IMR-90 (cell line): ENCODE measurements around the gene PTH1R. TPM values are rescaled to one million over a fixed set of nuclear protein-coding genes. Genes with fewer than 3 reads are reported as not detected.

Experiments
- ATAC-seq: fragments of 200-7000 bp; cut with Tn5 transposase; 2 replicates; pipeline ENCODE4 v1.9.1; 2020; ENCODE audit warnings: low read depth, mild to moderate bottlenecking, moderate library complexity
- BruUV-seq: library from RNA; stranded (reverse); fragments of 400-500 nt; replicated peaks from 2 replicates; lab custom pipeline; 2021; lab: Mats Ljungman, UMichigan
- CTCF ChIA-PET: fragments of 300-600 bp; formaldehyde crosslinking; extraction: SDS; loops from one replicate; lab custom pipeline; 2021; ENCODE audit warnings: antibody characterized with exemption; lab: Yijun Ruan, JAX
- POLR2A ChIA-PET: fragments of 300-600 bp; sonication (Branson Sonifier 250); formaldehyde crosslinking; loops from one replicate; lab custom pipeline; 2022; ENCODE audit warnings: antibody characterized with exemption; ENCODE audit not compliant: unreplicated experiment; lab: Charles Lee
- DNase-seq: peaks from one replicate; pipeline ENCODE4 v3.0.0; 2013
- H2AFZ ChIP-seq: replicated peaks from 2 replicates; pipeline ENCODE3; 2013; ENCODE audit warnings: low read length, mild to moderate bottlenecking; ENCODE audit not compliant: poor library complexity
- H2AK5ac ChIP-seq: 2 replicates; pipeline ENCODE4 v1.6.1; 2013; ENCODE audit warnings: low read depth, low read length, inconsistent platforms
- H2AK9ac ChIP-seq: replicated peaks from 2 replicates; pipeline ENCODE3; 2013; ENCODE audit warnings: mild to moderate bottlenecking, low read depth, low read length, moderate library complexity; ENCODE audit not compliant: poor library complexity
- H2BK120ac ChIP-seq: 2 replicates; pipeline ENCODE4 v1.6.1; 2013; ENCODE audit warnings: low read depth, low read length, inconsistent platforms
- H2BK15ac ChIP-seq: 3 replicates; pipeline ENCODE4 v1.6.1; 2013; ENCODE audit warnings: low read depth, low read length, inconsistent platforms
- H2BK20ac ChIP-seq: 2 replicates; pipeline ENCODE4 v1.6.1; 2013; ENCODE audit warnings: low read depth, mild to moderate bottlenecking, inconsistent platforms, low read length, moderate library complexity
- H2BK5ac ChIP-seq: 2 replicates; pipeline ENCODE4 v1.6.1; 2013; ENCODE audit warnings: mild to moderate bottlenecking, low read depth, low read length, inconsistent platforms; ENCODE audit not compliant: poor library complexity, severe bottlenecking
- H3K14ac ChIP-seq: replicated peaks from 2 replicates; pipeline ENCODE4 v1.6.1; 2013; ENCODE audit warnings: low read depth, low read length, inconsistent platforms
- H3K18ac ChIP-seq: 2 replicates; pipeline ENCODE4 v1.6.1; 2013; ENCODE audit warnings: low read depth, low read length, control low read depth
- H3K23ac ChIP-seq: 2 replicates; pipeline ENCODE4 v1.6.1; 2013; ENCODE audit warnings: low read depth, low read length, inconsistent platforms
- H3K27ac ChIP-seq: 2 replicates; pipeline ENCODE4 v1.5.1; 2013; ENCODE audit warnings: mild to moderate bottlenecking, control low read depth, low read length; ENCODE audit not compliant: insufficient read depth
- H3K27me3 ChIP-seq: 2 replicates; pipeline ENCODE4 v1.6.1; 2013; ENCODE audit warnings: low read length; ENCODE audit not compliant: control insufficient read depth, insufficient read depth
- H3K36me3 ChIP-seq: 2 replicates; pipeline ENCODE4 v1.6.1; 2013; ENCODE audit warnings: low read length, mixed read lengths; ENCODE audit not compliant: control insufficient read depth, insufficient read depth
- H3K4ac ChIP-seq: 2 replicates; pipeline ENCODE4 v1.6.1; 2013; ENCODE audit warnings: low read depth, low read length, inconsistent platforms
- H3K4me1 ChIP-seq: 2 replicates; pipeline ENCODE4 v1.6.1; 2013; ENCODE audit warnings: low read length, mixed read lengths; ENCODE audit not compliant: control insufficient read depth, insufficient read depth
- H3K4me2 ChIP-seq: 2 replicates; pipeline ENCODE4 v1.6.1; 2013; ENCODE audit warnings: low read depth, mild to moderate bottlenecking, control low read depth, low read length, moderate library complexity
- H3K4me3 ChIP-seq: 2 replicates; pipeline ENCODE4 v1.5.1; 2013; ENCODE audit warnings: low read depth, mild to moderate bottlenecking, control low read depth, low read length, moderate library complexity; ENCODE audit not compliant: insufficient read depth
- H3K56ac ChIP-seq: 2 replicates; pipeline ENCODE4 v1.6.1; 2013; ENCODE audit warnings: low read length, inconsistent platforms; ENCODE audit not compliant: insufficient read depth; ENCODE audit errors: extremely low read depth
- H3K79me1 ChIP-seq, 2 experiments: 2 replicates each; pipeline ENCODE4 v1.6.1; 2013; ENCODE audit warnings: low read length in 2 of 2, inconsistent platforms in 1 of 2, low read depth in 1 of 2
- H3K9ac ChIP-seq: 2 replicates; pipeline ENCODE4 v1.6.1; 2013; ENCODE audit warnings: low read depth, low read length, control low read depth
- H3K9me1 ChIP-seq: 2 replicates; pipeline ENCODE4 v1.6.1; 2013; ENCODE audit warnings: low read length, inconsistent platforms; ENCODE audit not compliant: insufficient read depth
- H3K9me3 ChIP-seq: 2 replicates; pipeline ENCODE4 v1.6.1; 2013; ENCODE audit warnings: low read length; ENCODE audit not compliant: control insufficient read depth, insufficient read depth
- H4K20me1 ChIP-seq: 2 replicates; pipeline ENCODE4 v1.6.1; 2013; ENCODE audit warnings: low read length, inconsistent platforms; ENCODE audit not compliant: insufficient read depth
- H4K5ac ChIP-seq: 2 replicates; pipeline ENCODE4 v1.6.1; 2013; ENCODE audit warnings: mild to moderate bottlenecking, low read depth, low read length, control low read depth
- H4K8ac ChIP-seq, 2 experiments: 2 replicates each; pipeline ENCODE4 v1.6.1; 2013; ENCODE audit warnings: low read depth in 2 of 2, low read length in 2 of 2, control low read depth in 1 of 2, inconsistent platforms in 1 of 2
- H4K91ac ChIP-seq: 2 replicates; pipeline ENCODE4 v1.6.1; 2013; ENCODE audit warnings: low read depth, low read length, inconsistent platforms; ENCODE audit not compliant: insufficient read depth
- CTCF ChIP-seq: conservative IDR thresholded peaks from 2 replicates; pipeline ENCODE4 v1.5.1; 2012; ENCODE audit warnings: mild to moderate bottlenecking, low read depth, low read length, improper control_type of control experiment
- FOS ChIP-seq: fragments of 150-350 bp; IDR thresholded peaks from 2 replicates; pipeline ENCODE4 v1.6.1; 2016; ENCODE audit warnings: low read depth, low read length
- MXI1 ChIP-seq: IDR thresholded peaks from 2 replicates; pipeline ENCODE4 v1.6.1; 2012; ENCODE audit warnings: low read depth, mild to moderate bottlenecking, low read length, moderate library complexity, borderline replicate concordance
- NFE2L2 ChIP-seq: fragments of 150-350 bp; IDR thresholded peaks from 2 replicates; pipeline ENCODE4 v1.6.1; 2016; ENCODE audit warnings: low read depth, mild to moderate bottlenecking, low read length
- POLR2A ChIP-seq: IDR thresholded peaks from 2 replicates; pipeline ENCODE4 v1.6.1; 2012; ENCODE audit warnings: mild to moderate bottlenecking, low read depth, low read length
- RAD21 ChIP-seq: IDR thresholded peaks from 2 replicates; pipeline ENCODE4 v1.6.1; 2012; ENCODE audit warnings: low read length, improper control_type of control experiment
- SMC3 ChIP-seq: fragments of 150-350 bp; IDR thresholded peaks from 2 replicates; pipeline ENCODE4 v1.6.1; 2016; ENCODE audit warnings: low read depth, mild to moderate bottlenecking, antibody characterized with exemption, low read length, moderate library complexity
- WGBS, 2 experiments: methylation state at CpG; one replicate each; pipeline versions ENCODE4 v1.1.5 to v1.1.7; 2013; ENCODE audit warnings: missing lambda C conversion rate in 2 of 2; ENCODE audit not compliant: insufficient read length in 1 of 2; ENCODE audit errors: extremely low coverage in 2 of 2; 5-methylcytosine and 5-hydroxymethylcytosine counted together
- dilution Hi-C: fragments of 300-500 bp; cut with HindIII; formaldehyde crosslinking; loops from one replicate; pipeline ENCODE4 v1.14.3; 2018; ENCODE audit warnings: low sequenced_read_pairs; ENCODE audit not compliant: unreplicated experiment
- in situ Hi-C: fragments of 300-500 bp; cut with MboI; formaldehyde crosslinking; loops from 3 replicates; pipeline ENCODE4 v1.14.3; 2019; ENCODE audit warnings: low sequenced_read_pairs, inconsistent platforms, mixed read lengths
- intact Hi-C: fragments of 100-400 bp; cut with micrococcal nuclease; formaldehyde crosslinking; loops from 2 replicates; pipeline ENCODE4 v1.10.0; 2022
- polyA plus RNA-seq, 3 experiments: library from polyadenylated mRNA; depleted of rRNA; stranded (reverse); fragments of >200 nt; gene quantifications; 2 replicates each; pipeline ENCODE4 v1.2.3, GENCODE V29; 2012; ENCODE audit warnings: low replicate concordance in 1 of 3
- total RNA-seq: library from RNA; depleted of rRNA; stranded (reverse); fragments of >200 nt; gene quantifications from 2 replicates; pipeline ENCODE4 v1.2.3, GENCODE V29; 2012

The PTH1R gene
- total and polyA plus RNA-seq, 2 of the 4 experiments (the other 2 are of a cell fraction), result 0.15 to 0.18 TPM

- no peak overlapping the region for H4K8ac ChIP-seq
- H3K18ac ChIP-seq, result no peak overlapping the region
- H4K91ac ChIP-seq, result no peak overlapping the region
- no peak overlapping the region for H3K4me2 ChIP-seq
- peak overlapping the region; percentile 71 for H2AFZ ChIP-seq
- intact Hi-C loops, result loop anchor here (1.0 kb wide), 2 partner anchors 75 to 401 kb away; no protein-coding TSS in a partner anchor
- H3K79me1 ChIP-seq, result peaks cover 19 to 49% of the 10 kb centered on the region in 2 experiments
- H3K9ac ChIP-seq, result no peak overlapping the region
- peaks cover 23% of the 10 kb centered on the region for H4K20me1 ChIP-seq
- no peaks in the 10 kb centered on the region for H3K9me1 ChIP-seq
- ChIA-PET POLR2A (no interaction called here), CTCF (interaction anchor here (0.6 to 1.5 kb wide), 6 partner anchors 9 to 461 kb away, joined by 3 to 5 read pairs (median 3); no protein-coding TSS in a partner anchor)
- peaks cover 64% of the 10 kb centered on the region for H3K36me3 ChIP-seq
- no peak overlapping the region for H2BK5ac ChIP-seq
- no peak overlapping the region for H2BK120ac ChIP-seq
- in situ Hi-C loops, result no loop called here
- dilution Hi-C loops, result no loop called here
- no peaks in the 10 kb centered on the region for H3K4me1 ChIP-seq
- ATAC-seq (peak; percentile 72; the same call in 1 of the 2 replicates), DNase-seq (peak; percentile 12)
- H3K14ac ChIP-seq, result no peak overlapping the region
- H3K56ac ChIP-seq, result no peak overlapping the region
- peak overlapping the region; percentile 3 for H2AK9ac ChIP-seq
- TF ChIP-seq NFE2L2 (no peak), POLR2A (no peak), SMC3 (peak; percentile 56), CTCF (peak; percentile 60), RAD21 (peak; percentile 75), MXI1 (no peak), FOS (no peak)
- no TSS peak for BruUV-seq
- 0 out of 2 replicates have a peak overlapping the region, but pooled peaks have one; percentile 20 for H2AK5ac ChIP-seq
- no peak overlapping the region for H3K4ac ChIP-seq
- H3K4me3 ChIP-seq, result no peak overlapping the region
- no peak overlapping the region for H4K5ac ChIP-seq
- WGBS, 2 experiments, result 30% methylated on average over 4 of the region's 11 CpGs; no CpG with 5 or more reads in 1 of the 2 experiments
- H3K9me3 ChIP-seq, result peaks cover under 1% of the 10 kb centered on the region; the same call in 1 of the 2 replicates
- no peak overlapping the region for H2BK20ac ChIP-seq
- no peak overlapping the region for H3K27ac ChIP-seq
- no peaks in the 10 kb centered on the region for H3K27me3 ChIP-seq
- H2BK15ac ChIP-seq, result no peak overlapping the region
- no peak overlapping the region for H3K23ac ChIP-seq
These were observed 46.2 kb downstream of the PTH1R start for GRCh38 chr3:46923559-46924350.
